Measurements from ENCODE around the gene HUS1B.

- TF ChIP-seq CTCF (conservative IDR thresholded peaks at IDR 0.05): no peak
- no peak for TF ChIP-seq ZFX (IDR thresholded peaks at IDR 0.05)
Measured at GRCh38 chr6:654136-654535, 2.8 kb downstream of the HUS1B start.
